ENCODE measurements around the gene GNPTAB. TPM values are rescaled to one million over a fixed set of nuclear protein-coding genes. Genes with fewer than 3 reads are reported as not detected.

GNPTAB gene
- total RNA-seq, 1 donor from 2014 or later = 26.0 TPM

DNA sequence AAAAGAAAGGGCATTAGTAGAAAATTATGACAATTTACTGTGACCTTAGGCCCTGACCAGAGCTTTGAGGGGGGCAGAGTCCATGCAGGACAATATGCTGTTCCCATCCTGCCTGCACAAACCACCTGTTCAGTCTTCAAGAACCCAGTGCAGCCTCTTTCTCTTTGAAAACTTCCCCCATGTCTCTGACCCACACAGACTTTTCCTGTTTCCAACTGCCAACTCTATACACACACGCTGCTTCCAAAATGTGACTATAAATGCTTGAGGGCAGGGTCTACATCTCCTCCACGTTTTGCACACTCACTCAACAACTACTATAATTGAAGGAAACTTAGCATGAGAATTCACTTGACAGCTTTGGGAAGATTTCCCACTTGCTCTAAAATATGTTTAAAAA, 54.9 kb downstream of the GNPTAB start:
- DNase-seq (ENCODE audit: low spot score) = no peak

DNA sequence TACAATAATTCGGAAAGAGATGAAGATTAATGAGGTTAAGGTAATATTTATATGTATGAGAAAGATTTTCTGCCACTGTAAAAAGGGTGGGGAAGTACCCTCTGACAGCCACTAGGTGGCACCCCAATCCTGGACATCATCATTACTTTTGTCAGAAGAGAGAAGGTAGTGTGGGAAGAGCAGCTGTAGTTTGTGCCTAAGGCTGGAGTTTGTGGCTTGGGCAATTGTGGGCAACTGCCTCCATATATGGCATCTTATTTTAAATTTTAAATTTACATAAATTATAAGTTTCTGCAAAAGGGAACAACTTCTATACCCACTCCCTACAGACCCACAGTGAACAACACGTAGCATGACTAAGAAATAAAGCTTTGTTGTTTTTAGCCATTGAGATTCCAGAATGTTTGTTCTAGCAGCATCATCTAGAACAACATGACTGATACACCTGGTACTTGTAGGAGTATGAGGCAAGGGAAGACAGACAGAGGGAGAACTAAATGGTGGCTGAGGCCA, 57.1 kb downstream of the GNPTAB start:
- DNase-seq (ENCODE audit: low spot score) = no peak

DNA sequence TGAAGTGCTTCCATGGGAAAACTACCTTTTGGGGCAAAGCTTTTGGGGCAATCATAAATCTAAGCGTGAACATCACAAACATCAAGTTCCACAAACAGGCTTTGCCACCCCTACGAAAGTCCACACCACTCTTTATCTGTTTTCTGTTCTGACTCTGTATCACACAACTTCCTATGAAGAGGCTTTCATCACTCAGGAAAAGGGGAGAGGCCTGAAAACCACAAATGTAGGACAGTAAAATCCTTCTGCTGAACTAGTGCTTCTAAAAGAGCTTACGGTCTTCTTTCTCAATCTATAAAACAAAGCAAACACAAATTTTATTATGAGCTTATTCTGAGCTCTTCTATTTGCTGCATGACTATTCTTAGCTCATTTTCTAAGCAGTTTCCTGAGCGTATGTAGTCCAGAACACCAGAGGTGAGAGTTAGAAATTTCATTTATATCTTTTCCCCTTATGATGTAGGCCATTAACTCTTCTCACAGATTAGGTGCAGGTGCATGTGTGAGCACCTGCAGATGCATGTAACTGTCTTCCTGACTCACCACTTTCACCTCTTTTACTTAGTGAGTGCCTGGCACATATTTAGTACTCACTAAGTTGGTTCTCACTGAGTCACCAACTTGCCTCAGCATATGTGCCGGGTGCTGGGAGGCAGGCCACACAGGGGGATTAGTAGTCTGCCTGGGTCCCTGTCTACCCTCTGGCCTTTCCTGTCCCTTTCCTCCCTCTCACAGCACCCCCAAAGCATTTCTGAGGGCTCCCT, 58.6 kb downstream of the GNPTAB start:
- no peak for DNase-seq (ENCODE audit: low spot score)

- no peak for DNase-seq (ENCODE audit: low spot score)
These were observed 60.9 kb downstream of the GNPTAB start for GRCh38 chr12:101769865-101770264.

DNA sequence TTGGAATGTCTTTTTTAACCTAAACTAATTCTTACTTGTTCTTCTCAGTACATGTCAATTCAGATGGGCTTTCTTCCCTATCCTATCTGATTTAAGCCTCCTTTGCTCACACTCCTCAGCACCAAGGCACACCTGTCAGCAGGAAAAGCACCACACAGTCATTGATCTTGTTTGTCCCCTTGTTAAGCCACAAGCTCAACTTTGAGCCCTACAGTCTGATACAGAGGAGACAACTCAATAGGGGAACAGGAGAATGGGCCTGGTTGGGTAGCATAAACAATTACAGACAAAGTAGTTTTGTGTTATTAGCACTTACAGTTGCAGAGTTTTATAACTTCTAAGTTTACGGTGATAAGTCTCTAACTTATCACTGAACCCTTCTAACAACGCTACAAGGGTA, 62.0 kb downstream of the GNPTAB start:
- DNase-seq (ENCODE audit: low spot score) = no peak

GRCh38 chr12:101767537-101767936, 63.2 kb downstream of the GNPTAB start:
- DNase-seq (ENCODE audit: low spot score) = no peak

DNA sequence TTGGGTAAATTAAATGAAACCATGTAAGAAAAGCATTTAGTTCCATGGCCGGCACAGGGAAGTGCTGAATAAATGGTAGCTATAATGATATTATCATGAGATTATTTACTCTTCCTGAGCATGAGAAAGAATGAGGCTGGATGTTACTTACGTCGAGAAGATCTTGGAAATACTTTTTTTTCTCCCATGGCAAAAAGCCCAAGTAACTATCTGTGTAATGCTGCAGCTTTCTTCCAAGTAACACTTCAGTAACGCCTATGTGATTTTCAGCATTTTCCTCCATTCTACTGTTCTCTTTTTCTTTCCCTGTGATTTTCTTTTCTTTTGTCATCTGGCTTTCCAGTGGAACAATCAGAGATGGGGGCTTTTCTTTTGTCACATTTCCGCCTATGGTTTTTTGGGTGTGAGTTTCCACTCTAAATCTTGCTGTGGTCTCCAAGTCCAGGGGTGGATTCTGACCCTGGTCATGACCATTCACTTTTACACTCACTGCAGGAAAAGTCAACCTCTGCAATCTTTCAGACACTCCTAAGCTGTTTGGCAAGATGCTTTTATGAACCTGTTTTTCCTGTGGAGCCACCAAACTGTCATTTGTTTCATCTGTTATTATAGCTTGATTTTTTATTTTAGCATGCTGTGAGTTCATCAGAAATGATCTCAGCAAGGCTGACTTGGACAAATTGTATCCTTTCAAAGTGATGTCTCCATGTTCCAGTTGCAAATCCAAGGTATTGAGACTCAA, 66.5 kb downstream of the GNPTAB start:
- DNase-seq (ENCODE audit: low spot score) = no peak

DNA sequence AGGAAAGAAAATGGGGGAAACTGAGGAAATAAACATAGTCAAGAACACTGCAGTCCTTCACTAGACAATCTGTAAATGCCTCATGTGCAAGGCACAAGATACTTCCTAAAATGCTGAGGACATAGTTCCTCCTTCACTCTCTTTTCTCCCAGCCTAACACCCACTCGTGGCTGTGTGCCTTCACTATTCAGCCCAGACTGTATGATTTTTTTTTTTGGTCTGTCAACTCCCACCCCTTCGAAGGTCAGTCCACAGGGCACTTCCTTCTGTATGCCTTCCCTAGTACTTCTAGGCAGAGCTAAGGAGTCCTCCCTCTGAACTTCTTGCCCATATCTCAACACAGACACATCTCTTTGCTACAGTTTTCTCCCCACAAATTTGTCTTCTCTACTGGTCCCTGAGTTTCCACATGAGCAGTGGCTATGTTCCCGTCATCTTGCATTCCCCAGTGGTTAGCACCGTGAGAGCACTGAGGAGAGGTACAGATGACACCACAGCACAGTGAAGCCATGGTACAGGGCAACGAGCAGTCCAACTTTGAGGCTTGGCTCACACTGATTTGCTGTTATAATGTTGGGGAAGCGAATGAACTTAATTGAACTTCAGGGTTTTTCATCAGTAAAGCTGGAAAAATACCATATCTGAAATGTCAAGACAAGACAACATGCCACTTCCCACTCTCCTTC, 67.4 kb downstream of the GNPTAB start:
- no peak for DNase-seq (ENCODE audit: low spot score)

- no peak for DNase-seq (ENCODE audit: low spot score)
These were observed 69.0 kb downstream of the GNPTAB start for GRCh38 chr12:101761781-101762180.

DNA sequence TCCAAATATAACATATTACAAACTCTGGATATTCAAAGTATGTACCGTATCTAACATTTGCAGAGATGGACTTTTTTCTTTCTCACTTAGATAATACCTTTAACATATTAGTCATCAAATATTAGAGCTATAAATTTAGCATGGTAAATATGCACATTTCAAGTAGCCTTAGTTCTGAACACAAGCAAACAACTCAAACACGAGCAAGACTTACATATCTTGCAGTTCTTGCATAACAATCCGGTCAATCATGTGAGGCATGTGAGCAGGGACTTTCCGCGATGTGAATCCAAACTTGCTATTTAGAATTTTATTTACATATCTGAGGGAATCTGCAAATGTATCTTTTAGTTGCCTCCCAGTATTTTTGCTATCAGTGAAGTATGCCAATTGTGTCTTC, 69.4 kb downstream of the GNPTAB start:
- DNase-seq (ENCODE audit: low spot score) = no peak

- no peak for DNase-seq (ENCODE audit: low spot score)
These were observed 71.2 kb downstream of the GNPTAB start for GRCh38 chr12:101759396-101760047.

GRCh38 chr12:101750152-101750551, 80.6 kb downstream of the GNPTAB start:
- DNase-seq (ENCODE audit: low spot score) = no peak

GRCh38 chr12:101749657-101750056, 81.1 kb downstream of the GNPTAB start:
- DNase-seq (ENCODE audit: low spot score) = no peak

DNA sequence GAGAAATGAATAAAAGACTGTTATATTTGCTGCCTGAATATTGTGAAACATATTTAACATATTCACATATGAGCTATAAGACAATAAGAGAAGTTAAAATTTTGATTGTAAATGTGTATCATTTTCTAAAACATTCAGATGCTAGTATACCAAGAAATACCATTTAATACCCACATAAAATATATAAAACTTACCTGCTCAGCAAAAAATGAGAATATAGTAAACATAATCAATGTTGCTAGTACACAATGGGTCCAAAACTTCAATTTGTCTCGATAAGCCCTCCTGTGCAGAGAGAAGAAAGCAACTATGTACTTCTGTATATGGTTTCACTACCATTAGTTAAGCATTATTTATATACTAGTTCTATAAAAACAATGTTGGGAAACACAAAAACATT, 81.9 kb downstream of the GNPTAB start:
- no peak for DNase-seq (ENCODE audit: low spot score)

- no peak for DNase-seq (ENCODE audit: low spot score)
These were observed 83.1 kb downstream of the GNPTAB start for GRCh38 chr12:101747697-101748096.

DNA sequence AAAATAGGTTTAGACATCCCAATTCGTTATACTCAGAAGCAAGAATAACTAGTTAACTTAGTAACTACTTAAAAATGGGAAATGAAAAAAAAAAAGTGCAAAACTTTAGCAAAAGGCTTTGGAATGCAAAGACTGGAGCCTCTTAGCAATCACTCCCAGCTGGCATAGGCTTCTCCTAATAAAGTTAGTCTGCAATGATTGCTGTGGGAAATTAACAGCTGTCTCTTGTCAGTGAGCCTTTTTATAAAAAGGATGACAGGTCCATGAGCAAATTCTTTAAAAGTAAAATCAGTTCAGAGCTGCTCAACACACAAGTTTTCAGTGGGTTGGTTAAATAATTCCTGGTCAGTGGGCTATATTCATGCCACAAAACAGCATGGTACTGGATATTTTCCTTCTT, 84.1 kb downstream of the GNPTAB start:
- DNase-seq (ENCODE audit: low spot score) = no peak

GRCh38 chr12:101746196-101746595, 84.6 kb downstream of the GNPTAB start:
- DNase-seq (ENCODE audit: low spot score) = no peak

DNA sequence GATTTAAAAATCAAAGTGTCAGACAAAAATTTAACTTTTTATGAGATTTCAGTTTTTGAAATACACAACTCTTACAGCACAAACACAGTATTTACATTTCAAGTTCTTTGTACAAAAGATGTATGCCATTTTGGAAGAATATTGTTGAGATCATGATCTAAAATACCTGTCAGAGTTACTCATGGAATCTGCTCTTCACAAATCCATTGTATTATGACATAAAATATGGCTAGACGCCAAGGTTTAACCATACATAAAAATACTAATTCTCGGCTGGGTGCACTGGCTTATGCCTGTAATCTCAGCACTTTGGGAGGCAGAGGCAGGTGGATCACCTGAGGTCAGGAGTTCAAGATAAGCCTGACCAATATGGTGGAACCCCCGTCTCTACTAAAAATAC, 85.3 kb downstream of the GNPTAB start:
- DNase-seq (ENCODE audit: low spot score) = no peak

- no peak for DNase-seq (ENCODE audit: low spot score)
These were observed 86.9 kb downstream of the GNPTAB start for GRCh38 chr12:101743724-101744472.

DNA sequence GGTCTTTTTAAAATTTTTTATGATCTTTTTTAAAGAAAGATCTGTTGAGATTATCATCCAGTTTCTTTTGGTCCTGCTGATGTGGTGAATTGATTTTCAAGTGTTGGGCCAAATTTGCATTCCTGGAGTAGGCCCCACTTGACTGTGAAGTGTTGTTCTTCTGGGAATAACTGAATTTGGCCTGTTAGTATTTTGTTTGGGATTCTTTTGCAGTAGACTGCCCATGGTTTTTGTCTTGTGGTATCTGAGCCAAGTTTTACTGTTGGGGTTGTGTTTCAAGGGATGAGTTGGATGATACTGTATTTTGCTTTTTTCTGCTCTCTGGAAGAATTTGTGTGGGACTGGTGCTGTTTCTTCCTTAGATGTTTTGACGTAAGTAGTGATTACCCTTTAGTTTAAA, 87.5 kb downstream of the GNPTAB start:
- no peak for DNase-seq (ENCODE audit: low spot score)

GRCh38 chr12:101740980-101741379, 89.8 kb downstream of the GNPTAB start:
- no peak for DNase-seq (ENCODE audit: low spot score)
